Neutrophil (primary cell): ENCODE results near the gene PALD1.

Source experiments
- H3K27ac ChIP-seq: fragments of 200-600 bp; sonication (generic); 2 replicates; pipeline ENCODE4 v1.5.1; 2016; ENCODE audit warnings: mild to moderate bottlenecking, moderate library complexity
- H3K27me3 ChIP-seq: fragments of 200-600 bp; sonication (generic); 2 replicates; pipeline ENCODE4 v1.6.0; 2016; ENCODE audit warnings: mild to moderate bottlenecking
- H3K36me3 ChIP-seq: fragments of 200-600 bp; sonication (generic); 2 replicates; pipeline ENCODE4 v1.5.1; 2017
- H3K4me1 ChIP-seq, 2 experiments: fragments of 200-600 bp in 1 of 2; sonication (generic) in 1 of 2; 1 replicate in 1 of 2; 2 replicates in 1 of 2; pipeline versions ENCODE4 v1.5.1 to v1.6.1; 2013 to 2016; ENCODE audit warnings: low read depth in 1 of 2, low read length in 1 of 2, mild to moderate bottlenecking in 1 of 2, moderate library complexity in 1 of 2; ENCODE audit not compliant: control insufficient read depth in 1 of 2, insufficient read depth in 1 of 2
- H3K4me3 ChIP-seq, 2 experiments: fragments of 200-600 bp in 1 of 2; sonication (generic) in 1 of 2; 1 replicate in 1 of 2; 2 replicates in 1 of 2; pipeline ENCODE4 v1.5.1; 2013 to 2016; ENCODE audit warnings: low read depth in 1 of 2, low read length in 1 of 2, mild to moderate bottlenecking in 1 of 2, moderate library complexity in 1 of 2
- H3K9me3 ChIP-seq: fragments of 200-600 bp; sonication (generic); 2 replicates; pipeline ENCODE4 v1.5.1; 2016
- CTCF ChIP-seq: fragments of 200-600 bp; sonication (generic); IDR thresholded peaks from 2 replicates; pipeline ENCODE4 v1.5.1; 2016; ENCODE audit warnings: antibody characterized with exemption

The PALD1 gene

GRCh38 chr10:70500812-70501301 is 22.3 kb downstream of the PALD1 start:
- no peak for TF ChIP-seq CTCF
- Histone ChIP-seq H3K4me1 (no peaks in the 10 kb centered on the region), H3K9me3 (no peaks in the 10 kb centered on the region), H3K27me3 (no peaks in the 10 kb centered on the region), H3K4me3 (no peak overlapping the region), H3K36me3 (no peaks in the 10 kb centered on the region), H3K27ac (no peak overlapping the region)

- Histone ChIP-seq H3K36me3 (no peaks in the 10 kb centered on the region), H3K4me3 (no peak overlapping the region), H3K27me3 (no peaks in the 10 kb centered on the region), H3K4me1 (no peaks in the 10 kb centered on the region), H3K9me3 (no peaks in the 10 kb centered on the region), H3K27ac (no peak overlapping the region)
- no peak for TF ChIP-seq CTCF
These were observed 23.8 kb downstream of the PALD1 start for GRCh38 chr10:70502406-70502805.

- Histone ChIP-seq H3K27ac (no peak overlapping the region), H3K27me3 (peaks cover under 1% of the 10 kb centered on the region), H3K9me3 (no peaks in the 10 kb centered on the region), H3K4me1 (no peaks in the 10 kb centered on the region), H3K36me3 (no peaks in the 10 kb centered on the region), H3K4me3 (no peak overlapping the region)
- no peak for TF ChIP-seq CTCF
These were observed 25.2 kb downstream of the PALD1 start for GRCh38 chr10:70503776-70504175.

GRCh38 chr10:70504521-70505358 is 26.2 kb downstream of the PALD1 start:
- Histone ChIP-seq H3K4me3 (no peak overlapping the region), H3K4me1 (no peaks in the 10 kb centered on the region), H3K27ac (no peak overlapping the region), H3K36me3 (no peaks in the 10 kb centered on the region), H3K27me3 (peaks cover 7% of the 10 kb centered on the region), H3K9me3 (no peaks in the 10 kb centered on the region)
- TF ChIP-seq CTCF: no peak

- Histone ChIP-seq H3K9me3 (no peaks in the 10 kb centered on the region), H3K4me1 (no peaks in the 10 kb centered on the region), H3K4me3 (no peak overlapping the region), H3K36me3 (no peaks in the 10 kb centered on the region), H3K27ac (no peak overlapping the region), H3K27me3 (peaks cover 7% of the 10 kb centered on the region)
- no peak for TF ChIP-seq CTCF
These were observed 27.3 kb downstream of the PALD1 start for GRCh38 chr10:70505908-70506307.
